ENCODE results near the gene ANGPTL2. TPM values are rescaled to one million over a fixed set of nuclear protein-coding genes. Genes with fewer than 3 reads are reported as not detected.

The ANGPTL2 gene
- total and polyA plus RNA-seq, 4 donors: 13.4 to 51.2 (median 40.7) TPM

DNA sequence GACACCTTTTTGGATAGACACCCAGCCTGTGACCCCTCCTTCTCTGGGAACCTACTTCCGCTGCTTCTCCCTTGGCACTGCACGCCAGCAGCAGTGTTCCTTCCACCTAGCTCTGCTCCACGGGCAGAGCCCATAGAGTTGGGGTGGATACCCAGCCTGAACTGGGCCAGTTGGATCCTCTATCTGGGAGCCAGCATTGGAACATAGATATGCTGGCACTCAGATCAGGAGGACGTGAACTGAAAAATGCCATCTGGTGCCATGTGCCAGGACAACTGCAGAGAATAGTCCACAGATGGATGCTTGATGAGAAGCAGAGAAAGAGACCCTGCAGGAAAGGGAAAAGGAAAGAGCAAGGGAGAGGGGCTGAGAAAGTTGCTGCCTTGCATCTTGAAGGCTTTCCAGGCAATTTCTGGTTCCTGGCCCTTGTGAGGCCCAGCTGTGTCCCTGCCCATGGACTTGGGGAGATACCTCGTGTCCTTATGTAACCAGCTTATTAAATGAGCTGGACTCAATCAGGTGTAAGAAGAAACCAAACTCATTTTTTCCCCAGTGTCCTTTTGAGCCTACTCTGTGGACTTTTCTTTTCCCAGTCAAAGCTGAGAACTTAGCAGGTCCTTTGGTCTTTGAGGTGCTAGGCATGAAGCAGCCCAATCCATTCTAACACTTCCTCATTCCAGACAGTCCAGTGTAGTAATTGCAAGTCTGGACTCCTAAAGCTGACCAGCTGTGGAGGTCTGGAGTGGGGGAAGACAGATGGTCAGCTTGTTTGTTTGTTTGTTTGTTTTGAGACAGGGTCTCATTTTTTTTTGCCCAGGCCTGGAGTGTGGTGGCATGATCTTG lies 39.1 kb downstream of the ANGPTL2 start:
- intact Hi-C loops (cut with DNase I): no loop called here
- no peaks in the 10 kb centered on the region for H3K27me3 ChIP-seq (ENCODE audit: control insufficient read depth in 1 of 2, insufficient read depth in 2 of 2, low read length in 1 of 2)
- H3K36me3 ChIP-seq (ENCODE audit: control insufficient read depth in 1 of 2, insufficient read depth in 2 of 2, low read length in 1 of 2): peaks cover 0 to 2% of the 10 kb centered on the region in 2 donors
- WGBS, 2 donors: 62 to 70% methylated on average over 5 of the region's 5 CpGs
- H3K4me1 ChIP-seq (ENCODE audit: control insufficient read depth in 1 of 2, insufficient read depth in 2 of 2, low read length in 2 of 2): no peaks in the 10 kb centered on the region
- no peaks in the 10 kb centered on the region for H3K9me3 ChIP-seq (ENCODE audit: control insufficient read depth, low read length)
- DNase-seq: no peak
- no peak for ATAC-seq (ENCODE audit: low FRiP score)
- H3K4me3 ChIP-seq (ENCODE audit: low read length in 2 of 2): no peak overlapping the region
- no peak overlapping the region for H3K27ac ChIP-seq (ENCODE audit: low read depth in 1 of 2, low read length in 2 of 2)

- DNase-seq (no peak), ATAC-seq (ENCODE audit: low FRiP score) (no peak)
- Histone ChIP-seq H3K4me1 (ENCODE audit: control insufficient read depth in 1 of 2, insufficient read depth in 2 of 2, low read length in 2 of 2) (no peaks in the 10 kb centered on the region), H3K36me3 (ENCODE audit: control insufficient read depth in 1 of 2, insufficient read depth in 2 of 2, low read length in 1 of 2) (peaks cover 0 to 2% of the 10 kb centered on the region in 2 donors), H3K9me3 (ENCODE audit: control insufficient read depth, low read length) (no peaks in the 10 kb centered on the region), H3K27me3 (ENCODE audit: control insufficient read depth in 1 of 2, insufficient read depth in 2 of 2, low read length in 1 of 2) (no peaks in the 10 kb centered on the region), H3K27ac (ENCODE audit: low read depth in 1 of 2, low read length in 2 of 2) (no peak overlapping the region), H3K4me3 (ENCODE audit: low read length in 2 of 2) (no peak overlapping the region)
- intact Hi-C loops (cut with DNase I): no loop called here
- 88 to 90% methylated on average over 8 of the region's 8 CpGs for WGBS, 2 donors
These were observed 40.9 kb downstream of the ANGPTL2 start for GRCh38 chr9:127081250-127082185.

GRCh38 chr9:127079446-127080140 lies 42.8 kb downstream of the ANGPTL2 start:
- DNase-seq: no peak

GRCh38 chr9:127078988-127079387 lies 43.4 kb downstream of the ANGPTL2 start:
- Histone ChIP-seq H3K4me3 (ENCODE audit: low read length in 2 of 2) (no peak overlapping the region), H3K27me3 (ENCODE audit: control insufficient read depth in 1 of 2, insufficient read depth in 2 of 2, low read length in 1 of 2) (no peaks in the 10 kb centered on the region), H3K4me1 (ENCODE audit: control insufficient read depth in 1 of 2, insufficient read depth in 2 of 2, low read length in 2 of 2) (no peaks in the 10 kb centered on the region), H3K27ac (ENCODE audit: low read depth in 1 of 2, low read length in 2 of 2) (no peak overlapping the region), H3K9me3 (ENCODE audit: control insufficient read depth, low read length) (no peaks in the 10 kb centered on the region), H3K36me3 (ENCODE audit: control insufficient read depth in 1 of 2, insufficient read depth in 2 of 2, low read length in 1 of 2) (peaks cover 0 to 2% of the 10 kb centered on the region in 2 donors)
- intact Hi-C loops (cut with DNase I): no loop called here
- DNase-seq (no peak), ATAC-seq (ENCODE audit: low FRiP score) (no peak)
- 100% methylated on average over 1 of the region's 1 CpG for WGBS, 2 donors

More at GRCh38 chr9:127079446-127080140, 42.8 kb downstream of the ANGPTL2 start:
- 95 to 96% methylated on average over 8 of the region's 8 CpGs for WGBS, 2 donors
- no peak overlapping the region for H3K27ac ChIP-seq (ENCODE audit: low read depth in 1 of 2, low read length in 2 of 2)
- H3K27me3 ChIP-seq (ENCODE audit: control insufficient read depth in 1 of 2, insufficient read depth in 2 of 2, low read length in 1 of 2): no peaks in the 10 kb centered on the region
- no peaks in the 10 kb centered on the region for H3K9me3 ChIP-seq (ENCODE audit: control insufficient read depth, low read length)
- peaks cover 0 to 2% of the 10 kb centered on the region in 2 donors for H3K36me3 ChIP-seq (ENCODE audit: control insufficient read depth in 1 of 2, insufficient read depth in 2 of 2, low read length in 1 of 2)
- no peak overlapping the region for H3K4me3 ChIP-seq (ENCODE audit: low read length in 2 of 2)
- H3K4me1 ChIP-seq (ENCODE audit: control insufficient read depth in 1 of 2, insufficient read depth in 2 of 2, low read length in 2 of 2): no peaks in the 10 kb centered on the region
- intact Hi-C loops (cut with DNase I): no loop called here
- ATAC-seq (ENCODE audit: low FRiP score): no peak

DNA sequence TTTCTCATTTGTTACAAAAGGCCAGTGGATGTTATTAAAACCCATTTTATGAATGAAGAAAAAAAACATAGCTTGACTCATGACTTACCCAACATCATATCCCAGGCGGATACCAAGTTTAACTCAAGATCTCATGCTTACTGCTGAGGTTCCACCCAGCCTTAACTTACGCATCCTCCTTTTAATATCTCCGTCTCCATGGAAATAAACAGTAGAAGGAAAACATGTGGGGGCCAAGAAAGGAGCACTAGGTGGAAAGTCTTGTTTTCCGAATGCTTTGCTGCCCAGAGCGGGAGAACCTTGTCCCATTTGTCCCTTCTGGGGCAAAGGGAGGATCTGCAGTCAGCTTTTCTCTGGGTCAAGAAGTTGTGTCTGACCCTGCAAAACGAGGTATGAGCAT lies 44.1 kb downstream of the ANGPTL2 start:
- 96 to 99% methylated on average over 6 of the region's 6 CpGs for WGBS, 2 donors
- Histone ChIP-seq H3K36me3 (ENCODE audit: control insufficient read depth in 1 of 2, insufficient read depth in 2 of 2, low read length in 1 of 2) (peaks cover 0 to 2% of the 10 kb centered on the region in 2 donors), H3K4me3 (ENCODE audit: low read length in 2 of 2) (no peak overlapping the region), H3K27ac (ENCODE audit: low read depth in 1 of 2, low read length in 2 of 2) (no peak overlapping the region), H3K27me3 (ENCODE audit: control insufficient read depth in 1 of 2, insufficient read depth in 2 of 2, low read length in 1 of 2) (no peaks in the 10 kb centered on the region), H3K9me3 (ENCODE audit: control insufficient read depth, low read length) (no peaks in the 10 kb centered on the region), H3K4me1 (ENCODE audit: control insufficient read depth in 1 of 2, insufficient read depth in 2 of 2, low read length in 2 of 2) (no peaks in the 10 kb centered on the region)
- intact Hi-C loops (cut with DNase I): no loop called here
- ATAC-seq (ENCODE audit: low FRiP score): no peak
- DNase-seq: no peak

DNA sequence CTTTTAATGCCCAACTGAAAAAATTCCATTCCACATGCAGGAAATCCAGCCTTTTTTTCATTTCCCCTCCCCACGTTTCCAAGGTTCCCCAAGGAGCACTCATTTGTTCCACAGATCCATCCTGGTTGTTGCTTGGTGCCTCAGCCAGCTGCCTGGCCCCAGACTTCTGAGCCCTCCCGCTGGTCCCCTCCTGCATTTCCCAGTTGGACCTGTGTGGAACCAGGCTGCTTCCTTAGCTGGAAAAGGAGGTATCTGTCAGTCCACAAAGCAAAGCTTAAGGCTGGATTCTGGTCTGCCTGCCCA lies 44.8 kb downstream of the ANGPTL2 start:
- peaks cover 0 to 2% of the 10 kb centered on the region in 2 donors for H3K36me3 ChIP-seq (ENCODE audit: control insufficient read depth in 1 of 2, insufficient read depth in 2 of 2, low read length in 1 of 2)
- H3K27ac ChIP-seq (ENCODE audit: low read depth in 1 of 2, low read length in 2 of 2): no peak overlapping the region
- WGBS, 2 donors: 71% methylated on average over 2 of the region's 2 CpGs
- H3K4me1 ChIP-seq (ENCODE audit: control insufficient read depth in 1 of 2, insufficient read depth in 2 of 2, low read length in 2 of 2): no peaks in the 10 kb centered on the region
- DNase-seq (no peak), ATAC-seq (ENCODE audit: low FRiP score) (no peak)
- H3K9me3 ChIP-seq (ENCODE audit: control insufficient read depth, low read length): no peaks in the 10 kb centered on the region
- H3K27me3 ChIP-seq (ENCODE audit: control insufficient read depth in 1 of 2, insufficient read depth in 2 of 2, low read length in 1 of 2): no peaks in the 10 kb centered on the region
- intact Hi-C loops (cut with DNase I): no loop called here
- H3K4me3 ChIP-seq (ENCODE audit: low read length in 2 of 2): no peak overlapping the region

- H3K9me3 ChIP-seq (ENCODE audit: control insufficient read depth, low read length): no peaks in the 10 kb centered on the region
- WGBS, 2 donors: 93 to 94% methylated on average over 5 of the region's 5 CpGs
- H3K4me1 ChIP-seq (ENCODE audit: control insufficient read depth in 1 of 2, insufficient read depth in 2 of 2, low read length in 2 of 2): no peaks in the 10 kb centered on the region
- peaks cover 0 to 2% of the 10 kb centered on the region in 2 donors for H3K36me3 ChIP-seq (ENCODE audit: control insufficient read depth in 1 of 2, insufficient read depth in 2 of 2, low read length in 1 of 2)
- no peaks in the 10 kb centered on the region for H3K27me3 ChIP-seq (ENCODE audit: control insufficient read depth in 1 of 2, insufficient read depth in 2 of 2, low read length in 1 of 2)
- no peak for ATAC-seq (ENCODE audit: low FRiP score)
- H3K4me3 ChIP-seq (ENCODE audit: low read length in 2 of 2): no peak overlapping the region
- H3K27ac ChIP-seq (ENCODE audit: low read depth in 1 of 2, low read length in 2 of 2): no peak overlapping the region
- intact Hi-C loops (cut with DNase I): no loop called here
- DNase-seq: no peak
These were observed 45.4 kb downstream of the ANGPTL2 start for GRCh38 chr9:127076860-127077643.
